GM15510 (cell line): ENCODE results near the gene ARID5B.

Source experiments
- POLR2A ChIP-seq: IDR thresholded peaks from 3 replicates; pipeline ENCODE4 v1.6.1; 2011; ENCODE audit warnings: borderline replicate concordance; ENCODE audit not compliant: insufficient read length; ENCODE audit errors: extremely low read depth

ARID5B gene

DNA sequence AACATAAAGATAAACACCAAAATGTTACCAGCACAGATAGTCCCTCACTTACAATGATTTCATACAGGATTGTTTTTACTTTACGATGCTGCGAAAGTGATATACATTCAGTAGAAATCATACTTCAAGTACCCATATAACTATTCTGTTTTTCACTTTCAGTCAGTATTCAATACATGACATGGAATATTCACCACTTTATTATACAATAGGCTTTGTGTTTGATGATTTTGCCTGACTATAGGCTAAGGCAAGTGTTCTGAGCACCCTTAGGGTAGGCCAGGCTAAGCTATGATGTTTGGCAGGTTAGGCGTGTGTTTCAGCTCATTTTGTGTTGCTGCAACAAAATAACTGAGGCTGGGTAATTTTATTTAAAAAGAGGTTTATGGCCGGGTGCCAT lies 212.2 kb downstream of the ARID5B start:
- TF ChIP-seq POLR2A, result no peak

DNA sequence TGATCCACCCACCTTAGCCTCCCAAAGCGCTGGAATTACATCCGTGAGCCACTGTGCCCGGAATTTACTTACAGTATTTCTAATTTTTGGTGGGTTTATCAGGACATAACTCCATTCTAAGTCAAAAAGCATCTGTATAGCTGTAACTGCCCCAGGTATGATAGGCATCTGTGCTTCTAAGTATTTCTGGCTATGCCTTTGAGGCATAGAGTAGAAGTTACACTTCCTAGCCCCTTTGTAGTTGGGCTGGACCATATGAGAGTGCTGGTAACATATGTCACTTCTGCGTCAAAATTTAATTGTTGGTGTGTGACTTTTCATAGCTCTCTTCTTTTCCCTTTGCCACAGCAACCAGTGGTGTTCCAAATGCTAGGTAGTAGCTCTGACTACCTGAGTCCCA lies 213.8 kb downstream of the ARID5B start:
- TF ChIP-seq POLR2A, result no peak

DNA sequence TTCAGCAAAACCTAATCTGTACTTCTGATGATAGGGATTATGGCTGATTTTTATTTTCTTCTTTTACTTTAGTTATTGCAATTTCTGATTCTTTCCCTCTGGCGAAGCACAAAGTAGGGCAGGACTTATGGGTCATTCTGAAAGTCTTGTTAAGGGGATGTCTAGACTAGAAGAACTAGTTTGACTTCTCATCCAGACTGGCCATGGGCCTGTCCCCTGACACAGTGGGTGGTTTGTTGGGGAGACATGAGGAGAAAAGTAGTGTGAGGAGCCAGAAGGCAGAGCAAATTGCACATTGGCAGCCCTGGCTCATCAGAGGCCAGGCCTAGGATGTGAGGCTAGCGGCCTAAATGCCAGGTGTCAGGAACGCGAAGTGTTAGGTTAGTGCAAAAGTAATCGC lies 214.3 kb downstream of the ARID5B start:
- no peak for TF ChIP-seq POLR2A

DNA sequence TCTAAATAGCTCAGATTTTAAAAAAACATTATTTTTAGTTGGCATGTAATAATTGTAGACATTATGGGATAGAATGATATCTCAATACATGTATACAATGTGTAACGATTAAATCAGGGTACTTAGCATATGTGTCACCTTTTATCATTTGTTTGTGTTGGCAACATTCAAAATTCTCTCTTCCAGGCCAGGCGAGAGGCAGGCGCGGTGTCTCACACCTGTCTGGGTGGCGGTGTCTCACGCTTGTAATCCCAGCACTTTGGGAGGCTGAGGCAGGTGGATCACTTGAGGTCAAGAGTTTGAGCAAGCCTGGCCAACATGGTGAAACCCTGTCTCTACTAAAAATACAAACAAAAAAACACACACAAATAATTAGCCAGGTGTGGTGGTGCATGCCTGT lies 215.4 kb downstream of the ARID5B start:
- TF ChIP-seq POLR2A, result no peak

DNA sequence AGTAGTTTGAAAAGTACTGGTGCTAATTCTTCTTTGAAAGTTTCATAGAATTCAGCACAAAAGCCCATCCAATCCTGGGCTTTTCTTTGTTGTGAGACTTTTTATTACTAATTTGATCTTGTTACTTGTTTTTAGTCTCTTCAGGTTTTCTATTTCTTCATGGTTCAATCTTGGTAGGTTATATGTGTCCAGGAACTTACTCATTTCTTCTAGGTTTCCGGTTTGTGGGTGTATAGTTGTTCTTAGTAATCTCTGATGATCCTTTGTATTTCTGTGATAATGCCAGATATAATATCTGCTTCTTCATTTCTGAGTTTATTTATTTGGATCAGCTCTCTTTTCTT lies 219.7 kb downstream of the ARID5B start:
- no peak for TF ChIP-seq POLR2A

DNA sequence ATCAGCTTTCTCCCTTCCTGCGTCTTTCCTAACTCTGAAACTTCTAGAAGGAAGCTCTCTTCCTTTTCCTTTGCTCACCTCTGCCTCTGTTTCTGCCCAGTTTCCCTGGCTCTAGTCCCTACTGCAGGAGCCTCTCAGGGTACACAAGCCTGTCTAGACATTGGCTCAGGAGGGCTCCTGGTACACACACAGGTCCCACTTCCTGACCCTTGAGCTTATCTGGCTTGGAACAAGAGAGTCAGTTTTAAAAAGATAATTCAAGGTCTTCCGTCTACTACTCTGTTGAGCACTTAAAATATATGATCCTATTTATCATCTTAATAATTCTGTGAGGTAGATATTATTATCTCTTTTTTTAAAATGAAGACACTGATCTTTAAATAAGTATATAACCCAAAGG lies 226.5 kb downstream of the ARID5B start:
- TF ChIP-seq POLR2A, result no peak

DNA sequence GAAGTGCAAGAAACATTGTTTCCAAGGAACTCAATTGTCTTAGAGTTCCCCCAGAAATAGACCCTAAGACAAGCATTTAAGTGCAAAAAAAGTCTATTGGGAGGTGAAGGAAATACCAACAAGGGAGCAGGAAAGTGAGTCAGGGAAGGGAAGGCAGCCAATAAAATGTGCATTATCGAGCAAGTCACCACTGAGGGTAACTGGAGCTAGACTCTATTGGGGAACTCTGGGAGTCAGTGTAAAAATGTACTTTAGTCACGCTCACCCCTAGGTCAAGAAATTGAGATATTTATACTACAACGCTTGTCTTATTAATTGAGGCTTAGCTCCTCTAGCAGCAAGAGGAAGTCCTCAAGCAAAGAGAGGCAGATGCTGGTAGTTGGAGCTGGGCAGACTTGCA lies 229.4 kb downstream of the ARID5B start:
- TF ChIP-seq POLR2A, result no peak

DNA sequence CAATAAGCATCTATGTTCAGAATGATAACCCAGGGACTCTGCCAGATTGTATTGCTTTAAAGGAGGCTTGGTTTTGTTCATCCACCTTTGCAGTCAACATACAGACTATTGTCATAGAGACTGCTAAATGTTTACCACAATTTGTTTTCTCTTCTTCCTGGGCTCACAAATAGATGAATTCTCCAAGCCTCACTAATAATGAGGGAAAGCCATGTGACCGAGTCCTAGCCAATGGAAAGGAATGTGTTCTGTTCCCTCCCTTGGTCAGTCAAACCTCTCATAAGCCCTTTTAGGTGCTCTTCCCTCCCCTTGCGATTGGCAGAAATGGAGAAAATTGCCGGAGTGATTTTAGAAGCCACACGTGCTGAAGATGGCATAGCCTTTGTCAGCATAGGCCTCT lies 230.2 kb downstream of the ARID5B start:
- no peak for TF ChIP-seq POLR2A

DNA sequence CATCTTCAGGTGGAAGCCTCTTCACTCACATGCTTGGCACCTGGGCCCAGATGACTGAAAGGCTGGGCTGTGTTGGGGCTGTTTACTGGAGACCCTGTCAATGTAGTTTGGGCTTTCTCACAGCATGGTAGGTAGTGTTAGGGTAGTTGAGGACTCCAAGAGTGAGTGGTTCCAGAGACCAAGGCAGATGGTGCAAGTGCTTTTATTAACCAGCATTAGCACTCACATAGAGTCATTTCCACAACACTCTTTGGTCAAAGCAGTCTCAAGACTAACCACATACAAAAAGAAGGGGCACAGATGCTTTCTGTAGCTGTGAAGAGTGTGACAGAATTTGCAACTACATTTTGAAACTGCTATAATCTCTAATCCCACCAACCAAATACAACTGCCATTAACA lies 232.1 kb downstream of the ARID5B start:
- no peak for TF ChIP-seq POLR2A

DNA sequence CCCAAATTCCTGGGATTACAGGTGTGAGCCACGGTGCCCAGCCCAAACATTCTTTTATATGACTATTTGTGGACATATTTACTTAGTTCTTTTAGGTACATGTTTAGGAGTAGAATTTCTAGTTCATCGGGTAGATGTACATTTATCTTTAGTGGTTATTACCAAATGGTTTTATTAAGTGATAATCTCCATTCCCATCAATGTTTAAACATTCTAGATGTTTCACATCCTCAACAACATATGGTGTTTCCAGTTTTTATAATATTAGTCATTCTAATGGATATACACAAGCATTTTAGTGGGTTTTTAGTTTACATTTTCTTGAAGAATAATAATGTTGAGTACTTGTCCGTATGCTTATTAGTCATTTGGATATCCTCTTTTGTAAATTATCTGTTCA lies 235.4 kb downstream of the ARID5B start:
- TF ChIP-seq POLR2A, result no peak
